IMR-90 (cell line): ENCODE results near the gene FUBP1. TPM values are rescaled to one million over a fixed set of nuclear protein-coding genes. Genes with fewer than 3 reads are reported as not detected.

Source experiments
- ATAC-seq: fragments of 200-7000 bp; cut with Tn5 transposase; 2 replicates; pipeline ENCODE4 v1.9.1; 2020; ENCODE audit warnings: low read depth, mild to moderate bottlenecking, moderate library complexity
- BruUV-seq: library from RNA; stranded (reverse); fragments of 400-500 nt; replicated peaks from 2 replicates; lab custom pipeline; 2021; lab: Mats Ljungman, UMichigan
- CTCF ChIA-PET: fragments of 300-600 bp; formaldehyde crosslinking; extraction: SDS; loops from one replicate; lab custom pipeline; 2021; ENCODE audit warnings: antibody characterized with exemption; lab: Yijun Ruan, JAX
- POLR2A ChIA-PET: fragments of 300-600 bp; sonication (Branson Sonifier 250); formaldehyde crosslinking; loops from one replicate; lab custom pipeline; 2022; ENCODE audit warnings: antibody characterized with exemption; ENCODE audit not compliant: unreplicated experiment; lab: Charles Lee
- DNase-seq: peaks from one replicate; pipeline ENCODE4 v3.0.0; 2013
- H2AFZ ChIP-seq: replicated peaks from 2 replicates; pipeline ENCODE3; 2013; ENCODE audit warnings: low read length, mild to moderate bottlenecking; ENCODE audit not compliant: poor library complexity
- H2AK5ac ChIP-seq: 2 replicates; pipeline ENCODE4 v1.6.1; 2013; ENCODE audit warnings: low read depth, low read length, inconsistent platforms
- H2AK9ac ChIP-seq: replicated peaks from 2 replicates; pipeline ENCODE3; 2013; ENCODE audit warnings: mild to moderate bottlenecking, low read depth, low read length, moderate library complexity; ENCODE audit not compliant: poor library complexity
- H2BK120ac ChIP-seq: 2 replicates; pipeline ENCODE4 v1.6.1; 2013; ENCODE audit warnings: low read depth, low read length, inconsistent platforms
- H2BK15ac ChIP-seq: 3 replicates; pipeline ENCODE4 v1.6.1; 2013; ENCODE audit warnings: low read depth, low read length, inconsistent platforms
- H2BK20ac ChIP-seq: 2 replicates; pipeline ENCODE4 v1.6.1; 2013; ENCODE audit warnings: low read depth, mild to moderate bottlenecking, inconsistent platforms, low read length, moderate library complexity
- H2BK5ac ChIP-seq: 2 replicates; pipeline ENCODE4 v1.6.1; 2013; ENCODE audit warnings: mild to moderate bottlenecking, low read depth, low read length, inconsistent platforms; ENCODE audit not compliant: poor library complexity, severe bottlenecking
- H3K14ac ChIP-seq: replicated peaks from 2 replicates; pipeline ENCODE4 v1.6.1; 2013; ENCODE audit warnings: low read depth, low read length, inconsistent platforms
- H3K18ac ChIP-seq: 2 replicates; pipeline ENCODE4 v1.6.1; 2013; ENCODE audit warnings: low read depth, low read length, control low read depth
- H3K23ac ChIP-seq: 2 replicates; pipeline ENCODE4 v1.6.1; 2013; ENCODE audit warnings: low read depth, low read length, inconsistent platforms
- H3K27ac ChIP-seq: 2 replicates; pipeline ENCODE4 v1.5.1; 2013; ENCODE audit warnings: mild to moderate bottlenecking, control low read depth, low read length; ENCODE audit not compliant: insufficient read depth
- H3K27me3 ChIP-seq: 2 replicates; pipeline ENCODE4 v1.6.1; 2013; ENCODE audit warnings: low read length; ENCODE audit not compliant: control insufficient read depth, insufficient read depth
- H3K36me3 ChIP-seq: 2 replicates; pipeline ENCODE4 v1.6.1; 2013; ENCODE audit warnings: low read length, mixed read lengths; ENCODE audit not compliant: control insufficient read depth, insufficient read depth
- H3K4ac ChIP-seq: 2 replicates; pipeline ENCODE4 v1.6.1; 2013; ENCODE audit warnings: low read depth, low read length, inconsistent platforms
- H3K4me1 ChIP-seq: 2 replicates; pipeline ENCODE4 v1.6.1; 2013; ENCODE audit warnings: low read length, mixed read lengths; ENCODE audit not compliant: control insufficient read depth, insufficient read depth
- H3K4me2 ChIP-seq: 2 replicates; pipeline ENCODE4 v1.6.1; 2013; ENCODE audit warnings: low read depth, mild to moderate bottlenecking, control low read depth, low read length, moderate library complexity
- H3K4me3 ChIP-seq: 2 replicates; pipeline ENCODE4 v1.5.1; 2013; ENCODE audit warnings: low read depth, mild to moderate bottlenecking, control low read depth, low read length, moderate library complexity; ENCODE audit not compliant: insufficient read depth
- H3K56ac ChIP-seq: 2 replicates; pipeline ENCODE4 v1.6.1; 2013; ENCODE audit warnings: low read length, inconsistent platforms; ENCODE audit not compliant: insufficient read depth; ENCODE audit errors: extremely low read depth
- H3K79me1 ChIP-seq, 2 experiments: 2 replicates each; pipeline ENCODE4 v1.6.1; 2013; ENCODE audit warnings: low read length in 2 of 2, inconsistent platforms in 1 of 2, low read depth in 1 of 2
- H3K9ac ChIP-seq: 2 replicates; pipeline ENCODE4 v1.6.1; 2013; ENCODE audit warnings: low read depth, low read length, control low read depth
- H3K9me1 ChIP-seq: 2 replicates; pipeline ENCODE4 v1.6.1; 2013; ENCODE audit warnings: low read length, inconsistent platforms; ENCODE audit not compliant: insufficient read depth
- H3K9me3 ChIP-seq: 2 replicates; pipeline ENCODE4 v1.6.1; 2013; ENCODE audit warnings: low read length; ENCODE audit not compliant: control insufficient read depth, insufficient read depth
- H4K20me1 ChIP-seq: 2 replicates; pipeline ENCODE4 v1.6.1; 2013; ENCODE audit warnings: low read length, inconsistent platforms; ENCODE audit not compliant: insufficient read depth
- H4K5ac ChIP-seq: 2 replicates; pipeline ENCODE4 v1.6.1; 2013; ENCODE audit warnings: mild to moderate bottlenecking, low read depth, low read length, control low read depth
- H4K8ac ChIP-seq, 2 experiments: 2 replicates each; pipeline ENCODE4 v1.6.1; 2013; ENCODE audit warnings: low read depth in 2 of 2, low read length in 2 of 2, control low read depth in 1 of 2, inconsistent platforms in 1 of 2
- H4K91ac ChIP-seq: 2 replicates; pipeline ENCODE4 v1.6.1; 2013; ENCODE audit warnings: low read depth, low read length, inconsistent platforms; ENCODE audit not compliant: insufficient read depth
- BHLHE40 ChIP-seq: fragments of 150-350 bp; IDR thresholded peaks from 2 replicates; pipeline ENCODE4 v1.6.1; 2016; ENCODE audit warnings: mild to moderate bottlenecking, low read depth, low read length
- CEBPB ChIP-seq: IDR thresholded peaks from 2 replicates; pipeline ENCODE4 v1.6.1; 2012; ENCODE audit warnings: low read depth, low read length, improper control_type of control experiment
- CHD1 ChIP-seq: IDR thresholded peaks from 2 replicates; pipeline ENCODE4 v1.6.1; 2012; ENCODE audit warnings: low read depth, low read length, improper control_type of control experiment
- ELK1 ChIP-seq: fragments of 150-350 bp; IDR thresholded peaks from 2 replicates; pipeline ENCODE4 v1.6.1; 2016; ENCODE audit warnings: low read depth, mild to moderate bottlenecking, low read length, moderate library complexity, borderline replicate concordance
- FOS ChIP-seq: fragments of 150-350 bp; IDR thresholded peaks from 2 replicates; pipeline ENCODE4 v1.6.1; 2016; ENCODE audit warnings: low read depth, low read length
- NFE2L2 ChIP-seq: fragments of 150-350 bp; IDR thresholded peaks from 2 replicates; pipeline ENCODE4 v1.6.1; 2016; ENCODE audit warnings: low read depth, mild to moderate bottlenecking, low read length
- RAD21 ChIP-seq: IDR thresholded peaks from 2 replicates; pipeline ENCODE4 v1.6.1; 2012; ENCODE audit warnings: low read length, improper control_type of control experiment
- RCOR1 ChIP-seq: IDR thresholded peaks from 2 replicates; pipeline ENCODE4 v1.6.1; 2012; ENCODE audit warnings: mild to moderate bottlenecking, low read length, improper control_type of control experiment; ENCODE audit not compliant: insufficient replicate concordance
- RFX5 ChIP-seq: IDR thresholded peaks from 2 replicates; pipeline ENCODE4 v1.8.0; 2012; ENCODE audit warnings: low read depth, mild to moderate bottlenecking, low read length, moderate library complexity
- WGBS, 2 experiments: methylation state at CpG; one replicate each; pipeline versions ENCODE4 v1.1.5 to v1.1.7; 2013; ENCODE audit warnings: missing lambda C conversion rate in 2 of 2; ENCODE audit not compliant: insufficient read length in 1 of 2; ENCODE audit errors: extremely low coverage in 2 of 2; 5-methylcytosine and 5-hydroxymethylcytosine counted together
- dilution Hi-C: fragments of 300-500 bp; cut with HindIII; formaldehyde crosslinking; loops from one replicate; pipeline ENCODE4 v1.14.3; 2018; ENCODE audit warnings: low sequenced_read_pairs; ENCODE audit not compliant: unreplicated experiment
- in situ Hi-C: fragments of 300-500 bp; cut with MboI; formaldehyde crosslinking; loops from 3 replicates; pipeline ENCODE4 v1.14.3; 2019; ENCODE audit warnings: low sequenced_read_pairs, inconsistent platforms, mixed read lengths
- intact Hi-C: fragments of 100-400 bp; cut with micrococcal nuclease; formaldehyde crosslinking; loops from 2 replicates; pipeline ENCODE4 v1.10.0; 2022
- polyA plus RNA-seq, 3 experiments: library from polyadenylated mRNA; depleted of rRNA; stranded (reverse); fragments of >200 nt; gene quantifications; 2 replicates each; pipeline ENCODE4 v1.2.3, GENCODE V29; 2012; ENCODE audit warnings: low replicate concordance in 1 of 3
- total RNA-seq: library from RNA; depleted of rRNA; stranded (reverse); fragments of >200 nt; gene quantifications from 2 replicates; pipeline ENCODE4 v1.2.3, GENCODE V29; 2012
- TF ChIP-seq, protein P1 (sequence below): fragments of 150-350 bp; IDR thresholded peaks from 2 replicates; pipeline ENCODE4 v1.6.1; 2017; ENCODE audit warnings: mild to moderate bottlenecking, antibody characterized with exemption, low read length, low read depth

Gene FUBP1
- total and polyA plus RNA-seq, 2 of the 4 experiments (the other 2 are of a cell fraction) = 94.7 to 129 TPM

DNA sequence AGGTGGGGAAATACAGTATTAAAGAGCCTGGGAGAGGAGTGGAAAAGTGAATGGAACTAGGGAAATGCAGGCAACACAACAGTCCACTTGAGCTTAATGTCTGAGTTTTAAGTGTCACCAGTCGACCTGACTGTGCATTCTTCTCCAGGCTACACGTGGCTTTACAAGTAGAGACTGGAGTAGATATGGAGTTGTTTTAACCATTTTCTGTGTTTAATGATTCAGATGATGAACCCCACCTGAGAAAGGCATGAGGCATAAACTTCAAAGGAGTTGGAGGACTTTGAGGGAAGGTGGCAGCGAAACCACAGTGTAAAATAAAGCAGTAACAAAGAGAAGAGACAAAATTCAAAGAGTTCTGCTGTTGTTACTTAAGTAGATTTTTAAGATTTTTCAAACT, 12.6 kb downstream of the FUBP1 start:
- no peak overlapping the region for H4K8ac ChIP-seq
- H2BK120ac ChIP-seq = no peak overlapping the region
- TF ChIP-seq ELK1 (no peak), CEBPB (no peak), NFE2L2 (no peak), RFX5 (no peak), FOS (no peak), BHLHE40 (no peak), RCOR1 (no peak), CHD1 (no peak), RAD21 (no peak)
- TF ChIP-seq, protein P1, sequence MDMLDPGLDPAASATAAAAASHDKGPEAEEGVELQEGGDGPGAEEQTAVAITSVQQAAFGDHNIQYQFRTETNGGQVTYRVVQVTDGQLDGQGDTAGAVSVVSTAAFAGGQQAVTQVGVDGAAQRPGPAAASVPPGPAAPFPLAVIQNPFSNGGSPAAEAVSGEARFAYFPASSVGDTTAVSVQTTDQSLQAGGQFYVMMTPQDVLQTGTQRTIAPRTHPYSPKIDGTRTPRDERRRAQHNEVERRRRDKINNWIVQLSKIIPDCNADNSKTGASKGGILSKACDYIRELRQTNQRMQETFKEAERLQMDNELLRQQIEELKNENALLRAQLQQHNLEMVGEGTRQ = no peak
- ChIA-PET CTCF (interaction anchor here (1.0 kb wide), 1 partner anchor 11 kb away, joined by 3 read pairs; no protein-coding TSS in a partner anchor), POLR2A (no interaction called here)
- H3K4me3 ChIP-seq = no peak overlapping the region
- H2AK5ac ChIP-seq = no peak overlapping the region
- H3K14ac ChIP-seq = no peak overlapping the region
- no peak overlapping the region for H3K27ac ChIP-seq
- peaks cover 10% of the 10 kb centered on the region for H3K4me1 ChIP-seq
- intact Hi-C loops = no loop called here
- peaks cover 56% of the 10 kb centered on the region for H3K36me3 ChIP-seq
- H3K56ac ChIP-seq = no peak overlapping the region
- H3K9me3 ChIP-seq = no peaks in the 10 kb centered on the region
- peak overlapping the region; percentile 17 for H2BK5ac ChIP-seq
- H3K79me1 ChIP-seq = peaks cover 28 to 42% of the 10 kb centered on the region in 2 experiments
- peaks cover 46% of the 10 kb centered on the region for H4K20me1 ChIP-seq
- H3K18ac ChIP-seq = no peak overlapping the region
- no peak overlapping the region for H2AFZ ChIP-seq
- in situ Hi-C loops = no loop called here
- no CpG with 5 or more reads among the region's 3 CpGs for WGBS, 2 experiments
- no TSS peak for BruUV-seq
- DNase-seq (no peak), ATAC-seq (no peak)
- no peak overlapping the region for H3K9ac ChIP-seq
- no peak overlapping the region for H3K4me2 ChIP-seq
- dilution Hi-C loops = no loop called here
- no peak overlapping the region for H2BK20ac ChIP-seq
- no peak overlapping the region for H4K91ac ChIP-seq
- H4K5ac ChIP-seq = no peak overlapping the region
- H2BK15ac ChIP-seq = no peak overlapping the region
- H2AK9ac ChIP-seq = no peak overlapping the region
- H3K4ac ChIP-seq = no peak overlapping the region
- H3K27me3 ChIP-seq = no peaks in the 10 kb centered on the region
- no peak overlapping the region for H3K23ac ChIP-seq
- H3K9me1 ChIP-seq = peaks cover 8% of the 10 kb centered on the region
